Dedifferentiated amniotic fluid mesenchymal stem cell (primary cell): ENCODE measurements around the gene NSUN5.
"Not testable (repeated sequence)": the region's sequence is repeated elsewhere in the genome, so short reads cannot be mapped to it uniquely, and the experiment has no call there.

ENCODE experiments used
- DNase-seq: peaks from one replicate; pipeline ENCODE4 v3.0.0-alpha.2; 2016; ENCODE audit errors: extremely low spot score

NSUN5 gene

GRCh38 chr7:73297235-73297634, 11.4 kb downstream of the NSUN5 start:
- DNase-seq = not testable (repeated sequence)

GRCh38 chr7:73277210-73277609, 31.4 kb downstream of the NSUN5 start:
- DNase-seq = not testable (repeated sequence)

GRCh38 chr7:73267813-73268212, 40.8 kb downstream of the NSUN5 start:
- DNase-seq = not testable (repeated sequence)

GRCh38 chr7:73266719-73267368, 41.8 kb downstream of the NSUN5 start:
- DNase-seq = not testable (repeated sequence)

- not testable (repeated sequence) for DNase-seq
Observed at GRCh38 chr7:73262416-73262815, 46.2 kb downstream of the NSUN5 start.
